GM12878 (cell line): ENCODE measurements around the gene OGDHL. TPM values are rescaled to one million over a fixed set of nuclear protein-coding genes. Genes with fewer than 3 reads are reported as not detected.

Source experiments
- ATAC-seq: fragments of 200-7000 bp; cut with Tn5 transposase; 3 replicates; pipeline ENCODE4 v1.9.1; 2020; ENCODE audit warnings: mild to moderate bottlenecking, moderate library complexity
- BruUV-seq: library from RNA; stranded (reverse); fragments of 400-500 nt; replicated peaks from 2 replicates; lab custom pipeline; 2021; lab: Mats Ljungman, UMichigan
- CTCF ChIA-PET: fragments of 300-600 bp; sonication (Branson Sonifier 250); formaldehyde crosslinking; extraction: SDS; loops from one replicate; lab custom pipeline; 2021; ENCODE audit warnings: inconsistent platforms; lab: Yijun Ruan, JAX
- POLR2A ChIA-PET: fragments of 350-600 bp; formaldehyde crosslinking; extraction: SDS; loops from one replicate; lab custom pipeline; 2021; ENCODE audit warnings: inconsistent platforms; lab: Charles Lee
- RAD21 ChIA-PET: fragments of 300-600 bp; sonication (Branson Sonifier 250); formaldehyde crosslinking; loops from one replicate; lab custom pipeline; 2023; ENCODE audit warnings: antibody characterized with exemption; ENCODE audit not compliant: unreplicated experiment; lab: Charles Lee
- SMC1A ChIA-PET: fragments of 300-600 bp; sonication (Branson Sonifier 250); formaldehyde crosslinking; loops from one replicate; lab custom pipeline; 2023; ENCODE audit not compliant: unreplicated experiment, uncharacterized antibody; lab: Charles Lee
- DNase-seq: peaks from one replicate; pipeline ENCODE4 v3.0.0-alpha.2; 2011; ENCODE audit warnings: low read depth, low spot score
- FAIRE-seq: peaks from 3 replicates; lab custom pipeline; 2011; peaks lifted over from hg19 to GRCh38; lab: Jason Lieb, UNC
- H2AFZ ChIP-seq: 2 replicates; pipeline ENCODE4 v1.6.0; 2011; ENCODE audit warnings: low read depth, low read length, control low read depth; ENCODE audit not compliant: control insufficient read depth
- H3K27ac ChIP-seq: 2 replicates; pipeline ENCODE4 v1.5.1; 2011; ENCODE audit warnings: control low read depth; ENCODE audit not compliant: control insufficient read depth, insufficient read depth
- H3K27me3 ChIP-seq, 2 experiments: replicated peaks in 1 of 2; 2 replicates each; pipeline versions ENCODE4 v1.6.0 to v1.6.1; 2011; ENCODE audit warnings: low read length in 1 of 2; ENCODE audit not compliant: control insufficient read depth in 2 of 2, insufficient read depth in 2 of 2
- H3K36me3 ChIP-seq, 2 experiments: 2 replicates each; pipeline ENCODE4 v1.5.1; 2011; ENCODE audit warnings: low read length in 1 of 2; ENCODE audit not compliant: control insufficient read depth in 2 of 2, insufficient read depth in 2 of 2
- H3K4me1 ChIP-seq: 2 replicates; pipeline ENCODE4 v1.6.1; 2011; ENCODE audit warnings: mild to moderate bottlenecking, low read length, moderate library complexity, mixed read lengths; ENCODE audit not compliant: control insufficient read depth, insufficient read depth
- H3K4me2 ChIP-seq: 2 replicates; pipeline ENCODE4 v1.6.0; 2011; ENCODE audit warnings: control low read depth; ENCODE audit not compliant: control insufficient read depth, insufficient read depth
- H3K4me3 ChIP-seq: fragments of 200-600 bp; sonication (generic); 2 replicates; pipeline ENCODE4 v1.5.1; 2016
- H3K79me2 ChIP-seq: 2 replicates; pipeline ENCODE4 v1.6.0; 2011; ENCODE audit warnings: low read length; ENCODE audit not compliant: control insufficient read depth, insufficient read depth
- H3K9ac ChIP-seq: 2 replicates; pipeline ENCODE4 v1.8.0; 2011; ENCODE audit warnings: low read length, control low read depth, mixed read lengths; ENCODE audit not compliant: control insufficient read depth, insufficient read depth
- H3K9me3 ChIP-seq: replicated peaks from 3 replicates; pipeline ENCODE4 v1.5.1; 2011; ENCODE audit warnings: mild to moderate bottlenecking, low read length; ENCODE audit not compliant: control insufficient read depth, insufficient read depth
- H4K20me1 ChIP-seq: 2 replicates; pipeline ENCODE4 v1.6.0; 2011; ENCODE audit not compliant: control insufficient read depth, insufficient read depth
- ELK1 ChIP-seq: IDR thresholded peaks from 2 replicates; pipeline ENCODE4 v1.6.1; 2012; ENCODE audit warnings: low read depth, low read length, improper control_type of control experiment
- ETV6 ChIP-seq, 2 experiments: fragments of 450-650 bp in 1 of 2; IDR thresholded peaks in 1 of 2; conservative IDR thresholded peaks in 1 of 2; 2 replicates each; pipeline ENCODE4 v1.6.1; 2014; ENCODE audit warnings: antibody characterized with exemption in 1 of 2, borderline replicate concordance in 1 of 2, low read depth in 1 of 2, mild to moderate bottlenecking in 1 of 2, moderate library complexity in 1 of 2
- IKZF2 ChIP-seq, 2 experiments: fragments of 450-650 bp; IDR thresholded peaks; 2 replicates each; pipeline ENCODE4 v1.6.1; 2017; ENCODE audit warnings: mild to moderate bottlenecking in 2 of 2, moderate library complexity in 2 of 2
- RCOR1 ChIP-seq: conservative IDR thresholded peaks from 2 replicates; pipeline ENCODE4 v1.6.1; 2012; ENCODE audit warnings: low read depth, low read length, improper control_type of control experiment
- SMARCA5 ChIP-seq: fragments of 450-650 bp; IDR thresholded peaks from 2 replicates; pipeline ENCODE4 v1.6.1; 2017; ENCODE audit warnings: mild to moderate bottlenecking
- SRF ChIP-seq, 2 experiments: IDR thresholded peaks; 2 replicates each; pipeline ENCODE4 v1.6.1; 2011; ENCODE audit warnings: low read depth in 2 of 2, low read length in 2 of 2, mild to moderate bottlenecking in 1 of 2, moderate library complexity in 1 of 2
- WGBS: methylation state at CpG from one replicate; pipeline ENCODE4 v1.1.6; 2016; ENCODE audit warnings: low lambda C conversion rate; ENCODE audit not compliant: insufficient replicate concordance, insufficient coverage; ENCODE audit errors: missing lambda C conversion rate; 5-methylcytosine and 5-hydroxymethylcytosine counted together
- in situ Hi-C: fragments of 300-500 bp; cut with MboI; formaldehyde crosslinking; loops from 9 replicates; pipeline ENCODE4 v1.14.3; 2018; ENCODE audit warnings: mixed read lengths
- intact Hi-C: fragments of 100-400 bp; cut with micrococcal nuclease; formaldehyde crosslinking; loops from one replicate; pipeline ENCODE4 v1.14.2; 2022; ENCODE audit not compliant: unreplicated experiment
- polyA plus RNA-seq, 11 experiments: library from polyadenylated mRNA; depleted of rRNA in 4 of 11; unstranded in 6 of 11; stranded (reverse) in 5 of 11; fragments of >200 nt; fragmentation: Nextera tagmentation in 4 of 11; fragmentation: Illumina TruSeq in 1 of 11; extraction: Ambion mirVana in 4 of 11; extraction: Trizol in 1 of 11; gene quantifications; 1 replicate in 1 of 11; 2 replicates in 10 of 11; pipeline versions ENCODE4 v1.2.1 to v1.2.3, GENCODE V29; 2011 to 2016; ENCODE audit warnings: inconsistent platforms in 2 of 11, missing spikeins in 2 of 11, low read depth in 1 of 11
- total RNA-seq, 4 experiments: library from RNA; depleted of rRNA in 3 of 4; stranded (reverse); fragments of >200 nt in 3 of 4; fragmentation: Illumina TruSeq in 1 of 4; extraction: Trizol in 1 of 4; gene quantifications; 2 replicates each; pipeline versions ENCODE4 v1.2.1 to v1.2.3, GENCODE V29; 2013 to 2021
- TF ChIP-seq, protein P1 (sequence below): fragments of 450-650 bp; IDR thresholded peaks from 2 replicates; pipeline ENCODE4 v1.6.1; 2017; ENCODE audit warnings: mild to moderate bottlenecking, moderate library complexity

Gene OGDHL
- total and polyA plus RNA-seq, 10 of the 15 experiments (the other 5 are each of a cell fraction or from before 2014, with no cell fraction given) = 0.02 to 13.3 (median 0.34) TPM

DNA sequence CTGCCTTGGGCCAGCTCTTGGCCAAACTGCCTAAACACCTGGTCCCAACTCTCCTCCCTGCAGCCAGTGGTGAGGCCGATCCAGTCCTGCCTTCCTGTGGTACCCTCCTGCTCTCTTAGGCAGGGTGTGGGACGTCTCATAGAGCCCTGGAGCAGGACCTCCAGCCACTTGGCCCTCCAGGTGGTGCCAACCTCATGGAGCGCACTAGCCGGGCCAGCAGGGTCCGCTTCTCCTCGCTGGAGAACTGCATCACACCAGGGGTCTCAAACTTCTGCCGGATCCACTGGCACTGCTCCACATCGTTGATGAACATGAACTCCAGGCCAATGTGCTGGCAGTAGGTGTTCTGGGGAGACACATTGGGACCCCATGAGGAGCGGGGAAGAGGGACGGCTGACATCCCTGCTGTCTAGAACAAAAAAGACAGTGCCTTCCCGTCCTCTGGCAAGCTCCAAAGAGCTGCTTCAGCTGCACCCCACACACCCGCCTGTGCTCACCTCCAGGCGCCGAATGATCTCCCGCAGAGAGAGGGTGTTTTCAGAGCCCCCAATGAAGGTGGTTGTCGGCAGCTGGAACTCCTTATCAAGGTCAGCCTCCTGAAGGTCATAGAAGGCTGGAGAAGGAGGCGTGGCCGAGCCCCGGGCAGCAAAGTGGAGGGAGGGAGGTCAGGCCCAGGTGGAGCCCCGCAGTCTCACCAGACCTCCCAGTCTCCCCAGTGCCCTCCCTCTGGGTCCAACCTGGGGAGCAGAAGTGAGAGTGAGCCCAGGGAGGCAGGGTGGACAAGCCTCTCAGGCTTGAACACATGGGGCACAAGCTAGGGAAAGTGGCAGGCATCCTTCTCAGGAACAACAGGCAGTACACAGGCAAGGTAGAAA, 10.2 kb downstream of the OGDHL start:
- Histone ChIP-seq H3K79me2 (no peaks in the 10 kb centered on the region), H3K27me3 (no peaks in the 10 kb centered on the region), H3K9me3 (no peaks in the 10 kb centered on the region), H3K27ac (no peak overlapping the region), H3K9ac (no peak overlapping the region), H2AFZ (no peak overlapping the region), H4K20me1 (no peaks in the 10 kb centered on the region), H3K36me3 (no peaks in the 10 kb centered on the region), H3K4me1 (no peaks in the 10 kb centered on the region), H3K4me2 (no peak overlapping the region)
- DNase-seq = no peak
- ChIA-PET POLR2A (no interaction called here), RAD21 (no interaction called here), CTCF (interaction anchor here (0.7 kb wide), 1 partner anchor 12 kb away, joined by 3 read pairs; no protein-coding TSS in a partner anchor), SMC1A (no interaction called here)
- WGBS = 60% methylated on average over 20 of the region's 20 CpGs
- intact Hi-C loops (no loop called here), in situ Hi-C loops (no loop called here)
- ATAC-seq = no peak
- FAIRE-seq = no peak
- no TSS peak for BruUV-seq
- TF ChIP-seq SRF (IDR thresholded peaks at IDR 0.05; ENCODE audit: low read depth in 2 of 2, low read length in 2 of 2) (no peak), RCOR1 (no peak), IKZF2 (IDR thresholded peaks at IDR 0.05) (no peak), SMARCA5 (no peak), ELK1 (no peak), ETV6 (conservative IDR thresholded peaks at IDR 0.05 in 1 of 2, IDR thresholded peaks at IDR 0.05 in 1 of 2; ENCODE audit: borderline replicate concordance in 1 of 2, low read depth in 1 of 2) (no peak)
- TF ChIP-seq, protein P1, sequence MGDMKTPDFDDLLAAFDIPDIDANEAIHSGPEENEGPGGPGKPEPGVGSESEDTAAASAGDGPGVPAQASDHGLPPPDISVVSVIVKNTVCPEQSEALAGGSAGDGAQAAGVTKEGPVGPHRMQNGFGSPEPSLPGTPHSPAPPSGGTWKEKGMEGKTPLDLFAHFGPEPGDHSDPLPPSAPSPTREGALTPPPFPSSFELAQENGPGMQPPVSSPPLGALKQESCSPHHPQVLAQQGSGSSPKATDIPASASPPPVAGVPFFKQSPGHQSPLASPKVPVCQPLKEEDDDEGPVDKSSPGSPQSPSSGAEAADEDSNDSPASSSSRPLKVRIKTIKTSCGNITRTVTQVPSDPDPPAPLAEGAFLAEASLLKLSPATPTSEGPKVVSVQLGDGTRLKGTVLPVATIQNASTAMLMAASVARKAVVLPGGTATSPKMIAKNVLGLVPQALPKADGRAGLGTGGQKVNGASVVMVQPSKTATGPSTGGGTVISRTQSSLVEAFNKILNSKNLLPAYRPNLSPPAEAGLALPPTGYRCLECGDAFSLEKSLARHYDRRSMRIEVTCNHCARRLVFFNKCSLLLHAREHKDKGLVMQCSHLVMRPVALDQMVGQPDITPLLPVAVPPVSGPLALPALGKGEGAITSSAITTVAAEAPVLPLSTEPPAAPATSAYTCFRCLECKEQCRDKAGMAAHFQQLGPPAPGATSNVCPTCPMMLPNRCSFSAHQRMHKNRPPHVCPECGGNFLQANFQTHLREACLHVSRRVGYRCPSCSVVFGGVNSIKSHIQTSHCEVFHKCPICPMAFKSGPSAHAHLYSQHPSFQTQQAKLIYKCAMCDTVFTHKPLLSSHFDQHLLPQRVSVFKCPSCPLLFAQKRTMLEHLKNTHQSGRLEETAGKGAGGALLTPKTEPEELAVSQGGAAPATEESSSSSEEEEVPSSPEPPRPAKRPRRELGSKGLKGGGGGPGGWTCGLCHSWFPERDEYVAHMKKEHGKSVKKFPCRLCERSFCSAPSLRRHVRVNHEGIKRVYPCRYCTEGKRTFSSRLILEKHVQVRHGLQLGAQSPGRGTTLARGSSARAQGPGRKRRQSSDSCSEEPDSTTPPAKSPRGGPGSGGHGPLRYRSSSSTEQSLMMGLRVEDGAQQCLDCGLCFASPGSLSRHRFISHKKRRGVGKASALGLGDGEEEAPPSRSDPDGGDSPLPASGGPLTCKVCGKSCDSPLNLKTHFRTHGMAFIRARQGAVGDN = no peak
- TF ChIP-seq, all 136 proteins: peak for 0
- H3K4me3 ChIP-seq = no peak overlapping the region
